Parathyroid adenoma (tissue), 2 donors: ENCODE data around the gene BANK1.

Source experiments
- H2AFZ ChIP-seq: fragments of 300-600 bp; sonication (generic); one replicate; pipeline ENCODE4 v1.7.0; 2017; ENCODE audit warnings: antibody characterized with exemption, mild to moderate bottlenecking
- H3K27ac ChIP-seq: fragments of 300-600 bp; sonication (generic); one replicate; pipeline ENCODE4 v1.7.0; 2017
- H3K27me3 ChIP-seq: fragments of 300-600 bp; sonication (generic); one replicate; pipeline ENCODE4 v1.7.0; 2017; ENCODE audit warnings: low read length; ENCODE audit not compliant: control insufficient read depth, insufficient read depth
- H3K36me3 ChIP-seq: fragments of 300-600 bp; sonication (generic); one replicate; pipeline ENCODE4 v1.7.0; 2017; ENCODE audit warnings: low read length; ENCODE audit not compliant: control insufficient read depth, insufficient read depth
- H3K4me1 ChIP-seq: fragments of 300-600 bp; sonication (generic); one replicate; pipeline ENCODE4 v1.7.0; 2017; ENCODE audit warnings: control low read depth
- H3K4me2 ChIP-seq: fragments of 300-600 bp; sonication (generic); one replicate; pipeline ENCODE4 v1.7.0; 2017; ENCODE audit warnings: low read length
- H3K4me3 ChIP-seq: fragments of 300-600 bp; sonication (generic); one replicate; pipeline ENCODE4 v1.7.0; 2017; ENCODE audit warnings: low read depth, low read length
- H3K79me2 ChIP-seq: fragments of 300-600 bp; sonication (generic); one replicate; pipeline ENCODE4 v1.7.0; 2017; ENCODE audit warnings: control low read depth
- H3K9ac ChIP-seq: fragments of 300-600 bp; sonication (generic); one replicate; pipeline ENCODE4 v1.7.0; 2017; ENCODE audit warnings: mild to moderate bottlenecking
- H3K9me3 ChIP-seq: fragments of 300-600 bp; sonication (generic); one replicate; pipeline ENCODE4 v1.7.0; 2017; ENCODE audit warnings: low read length; ENCODE audit not compliant: control insufficient read depth
- CTCF ChIP-seq: fragments of 300-600 bp; sonication (generic); IDR thresholded peaks from one replicate; pipeline ENCODE4 v1.7.0; 2017; ENCODE audit warnings: antibody characterized with exemption, mild to moderate bottlenecking
- donor health status: primary hyperparathyroidism.

The BANK1 gene

GRCh38 chr4:101801958-101802357, 11.4 kb downstream of the BANK1 start:
- H3K4me3 ChIP-seq: no peak overlapping the region
- no peak overlapping the region for H3K27ac ChIP-seq
- no peaks in the 10 kb centered on the region for H3K79me2 ChIP-seq
- no peaks in the 10 kb centered on the region for H3K9me3 ChIP-seq
- no peak for TF ChIP-seq CTCF
- no peak overlapping the region for H3K9ac ChIP-seq
- no peak overlapping the region for H3K4me2 ChIP-seq
- no peaks in the 10 kb centered on the region for H3K4me1 ChIP-seq
- H3K36me3 ChIP-seq: no peaks in the 10 kb centered on the region
- H3K27me3 ChIP-seq: no peaks in the 10 kb centered on the region
- H2AFZ ChIP-seq: no peak overlapping the region

- Histone ChIP-seq H3K4me2 (no peak overlapping the region), H3K27me3 (no peaks in the 10 kb centered on the region), H3K4me1 (no peaks in the 10 kb centered on the region), H3K9me3 (no peaks in the 10 kb centered on the region), H2AFZ (no peak overlapping the region), H3K79me2 (no peaks in the 10 kb centered on the region), H3K27ac (no peak overlapping the region), H3K4me3 (no peak overlapping the region), H3K36me3 (no peaks in the 10 kb centered on the region), H3K9ac (no peak overlapping the region)
- TF ChIP-seq CTCF: no peak
These were observed 16.4 kb downstream of the BANK1 start for GRCh38 chr4:101806914-101807313.

GRCh38 chr4:101807351-101807750, 16.8 kb downstream of the BANK1 start:
- no peaks in the 10 kb centered on the region for H3K79me2 ChIP-seq
- H3K9me3 ChIP-seq: no peaks in the 10 kb centered on the region
- no peak for TF ChIP-seq CTCF
- H3K4me2 ChIP-seq: no peak overlapping the region
- H2AFZ ChIP-seq: no peak overlapping the region
- H3K27ac ChIP-seq: no peak overlapping the region
- H3K27me3 ChIP-seq: no peaks in the 10 kb centered on the region
- H3K36me3 ChIP-seq: no peaks in the 10 kb centered on the region
- no peak overlapping the region for H3K4me3 ChIP-seq
- no peak overlapping the region for H3K9ac ChIP-seq
- no peaks in the 10 kb centered on the region for H3K4me1 ChIP-seq

GRCh38 chr4:101813604-101814003, 23.1 kb downstream of the BANK1 start:
- H3K4me2 ChIP-seq: no peak overlapping the region
- no peaks in the 10 kb centered on the region for H3K4me1 ChIP-seq
- no peak for TF ChIP-seq CTCF
- no peak overlapping the region for H3K27ac ChIP-seq
- no peaks in the 10 kb centered on the region for H3K27me3 ChIP-seq
- H2AFZ ChIP-seq: no peak overlapping the region
- H3K79me2 ChIP-seq: no peaks in the 10 kb centered on the region
- no peaks in the 10 kb centered on the region for H3K36me3 ChIP-seq
- no peak overlapping the region for H3K9ac ChIP-seq
- H3K4me3 ChIP-seq: no peak overlapping the region
- H3K9me3 ChIP-seq: no peaks in the 10 kb centered on the region

GRCh38 chr4:101818362-101818761, 27.8 kb downstream of the BANK1 start:
- H3K4me3 ChIP-seq: no peak overlapping the region
- H2AFZ ChIP-seq: no peak overlapping the region
- H3K27me3 ChIP-seq: no peaks in the 10 kb centered on the region
- no peaks in the 10 kb centered on the region for H3K79me2 ChIP-seq
- no peak for TF ChIP-seq CTCF
- H3K9me3 ChIP-seq: no peaks in the 10 kb centered on the region
- H3K36me3 ChIP-seq: no peaks in the 10 kb centered on the region
- H3K4me2 ChIP-seq: no peak overlapping the region
- H3K9ac ChIP-seq: no peak overlapping the region
- H3K4me1 ChIP-seq: no peaks in the 10 kb centered on the region
- no peak overlapping the region for H3K27ac ChIP-seq
